Suppressor macrophage treated with lipopolysaccharide for 1 hour (primary cell): ENCODE measurements around the gene FAM98C.

ENCODE experiments used
- DNase-seq, 3 donors: peaks; one replicate each; pipeline ENCODE4 v3.0.0-alpha.2; 2020 to 2022

Gene FAM98C

DNA sequence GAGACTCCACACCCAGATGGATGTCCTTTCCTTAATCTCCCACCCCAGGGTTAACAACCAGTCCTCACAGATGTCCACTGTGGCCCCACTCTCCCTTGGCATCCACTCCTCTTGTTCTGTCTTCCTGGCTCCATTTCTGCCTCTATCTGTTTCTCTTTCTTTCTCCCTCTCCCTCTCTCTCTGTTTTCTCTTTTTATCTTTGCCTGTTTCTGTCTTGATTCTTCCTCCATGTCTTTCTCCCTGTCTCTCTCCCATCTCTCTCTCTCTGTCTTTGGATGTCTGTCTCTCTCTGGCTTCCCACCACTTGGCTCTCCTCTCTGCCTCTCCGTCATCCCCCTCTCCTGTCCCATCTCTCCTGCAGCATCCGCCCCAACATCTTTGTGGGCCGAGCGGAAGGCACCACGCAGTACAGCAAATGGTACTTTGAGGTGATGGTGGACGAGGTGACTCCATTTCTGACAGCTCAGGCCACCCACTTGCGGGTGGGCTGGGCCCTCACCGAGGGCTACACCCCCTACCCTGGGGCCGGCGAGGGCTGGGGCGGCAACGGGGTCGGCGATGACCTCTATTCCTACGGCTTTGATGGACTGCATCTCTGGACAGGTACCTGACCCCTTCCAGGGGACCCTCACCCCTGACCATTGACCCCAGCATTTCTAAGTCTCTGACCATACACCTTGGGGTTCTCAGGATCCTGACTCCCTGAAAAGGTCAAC is 55.0 kb downstream of the FAM98C start:
- DNase-seq, result no peak
